NCI-H1105 treated with DMSO at 0.1 percent for 48 hours (cell line): ENCODE data around the gene PLD5.
"Not testable (repeated sequence)": the region's sequence is repeated elsewhere in the genome, so short reads cannot be mapped to it uniquely, and the experiment has no call there.

Experiments
- DNase-seq: peaks from one replicate; lab custom pipeline; 2025; lab: John Stamatoyannopoulos, UW

PLD5 gene

DNA sequence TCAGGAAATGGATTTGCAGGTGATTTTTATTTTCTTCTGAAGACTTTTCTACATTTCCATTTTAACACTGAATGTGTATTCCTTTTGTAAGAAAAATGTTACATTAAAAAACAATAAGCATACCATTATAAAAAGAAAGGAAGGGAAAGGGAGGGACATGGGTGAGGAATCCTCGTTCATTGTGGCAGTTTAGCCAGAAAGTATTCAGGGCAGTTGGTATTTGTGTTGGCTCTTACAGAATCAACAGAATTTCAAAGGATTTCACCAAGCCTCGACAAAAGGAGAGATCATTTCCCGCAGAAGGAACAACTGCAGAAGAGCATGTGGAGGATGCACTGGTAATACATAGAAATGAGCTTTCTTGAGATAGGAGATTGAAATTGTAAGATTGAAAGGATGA lies 35.0 kb downstream of the PLD5 start:
- DNase-seq, result no peak

- peak; percentile 65 for DNase-seq
Observed at GRCh38 chr1:242477944-242478343, 46.6 kb downstream of the PLD5 start.

- no peak for DNase-seq
Observed at GRCh38 chr1:242470774-242471173, 53.7 kb downstream of the PLD5 start.

- DNase-seq, result no peak
Observed at GRCh38 chr1:242468784-242469183, 55.7 kb downstream of the PLD5 start.

DNA sequence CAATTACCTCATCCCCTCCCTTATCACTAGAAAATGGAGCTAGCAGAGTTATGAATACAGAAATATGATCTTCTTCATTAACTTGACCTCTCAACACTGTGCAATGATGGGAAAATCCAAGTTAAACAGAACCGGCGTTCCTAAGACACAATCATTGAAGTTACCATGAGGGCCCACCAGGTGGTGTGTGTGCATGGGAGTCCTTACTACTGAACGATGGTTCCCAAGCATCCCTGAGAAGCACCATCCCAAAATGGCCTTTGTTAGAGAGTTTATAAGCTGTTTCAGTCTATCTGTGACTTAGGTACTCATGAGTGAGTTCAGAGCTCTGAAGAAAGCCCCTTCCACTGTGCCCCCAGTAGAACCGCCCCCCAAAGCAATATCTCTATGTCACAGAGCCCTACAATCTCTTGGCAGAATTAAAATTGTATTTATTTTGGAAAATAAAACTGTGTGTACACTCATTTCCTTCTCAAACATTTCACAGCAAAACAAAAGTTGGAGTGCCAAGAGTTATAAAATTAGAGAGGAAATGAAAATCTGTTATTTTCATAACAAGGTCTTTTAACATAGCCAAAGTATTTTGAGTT lies 56.8 kb downstream of the PLD5 start:
- DNase-seq, result peak; percentile 56

- DNase-seq, result no peak
Observed at GRCh38 chr1:242462867-242463266, 61.6 kb downstream of the PLD5 start.

GRCh38 chr1:242459740-242460139 lies 64.8 kb downstream of the PLD5 start:
- DNase-seq, result not testable (repeated sequence)

DNA sequence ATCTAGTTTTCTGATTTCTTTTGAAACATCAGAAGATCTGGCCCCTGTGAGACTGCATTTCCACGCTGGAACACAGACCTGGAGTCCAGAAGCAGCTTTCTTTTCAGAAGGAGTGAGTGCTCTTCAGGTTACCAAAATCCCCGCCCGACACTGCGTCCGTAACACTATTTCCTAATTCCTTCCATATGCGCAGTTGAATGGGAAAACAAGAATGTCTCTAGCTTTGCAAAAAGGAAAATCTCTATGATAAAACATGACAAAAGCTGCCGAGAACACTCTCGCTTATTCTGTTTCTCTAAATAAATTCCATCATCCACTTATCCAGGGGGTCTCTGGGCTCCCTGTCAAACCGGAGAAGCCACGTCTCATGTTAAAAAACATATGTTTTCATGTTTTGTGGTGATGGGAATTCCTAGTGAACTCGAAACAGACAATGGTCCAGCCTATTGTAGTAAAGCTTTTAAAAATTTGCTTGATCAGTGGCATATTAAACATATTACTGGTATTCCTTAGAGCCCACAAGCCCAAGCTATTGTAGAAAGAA lies 67.7 kb downstream of the PLD5 start:
- DNase-seq, result no peak

GRCh38 chr1:242455052-242455361 lies 69.5 kb downstream of the PLD5 start:
- DNase-seq, result no peak

- DNase-seq, result peak; percentile 54
Observed at GRCh38 chr1:242454262-242455051, 70.0 kb downstream of the PLD5 start.

DNA sequence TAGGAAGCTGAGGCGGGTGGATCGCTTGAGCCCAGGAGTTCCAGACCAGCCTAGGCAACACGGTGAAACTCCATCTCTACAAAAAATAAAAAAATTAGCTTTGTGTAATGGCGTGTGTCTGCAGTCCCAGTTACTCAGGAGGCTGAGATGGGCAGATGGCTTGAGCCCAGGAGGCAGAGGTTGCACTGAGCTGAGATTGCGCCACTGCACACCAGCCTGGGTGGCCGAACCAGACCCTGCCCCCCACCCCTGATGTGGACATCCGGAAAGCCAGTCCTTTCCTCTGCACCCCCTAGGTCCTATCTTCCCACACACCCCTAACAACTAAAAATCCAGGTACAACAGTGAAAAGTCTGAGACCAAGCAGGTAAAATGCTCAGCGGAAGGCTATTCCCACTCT lies 71.9 kb downstream of the PLD5 start:
- no peak for DNase-seq

- DNase-seq, result peak; percentile 73
Observed at GRCh38 chr1:242449661-242450060, 74.8 kb downstream of the PLD5 start.

DNA sequence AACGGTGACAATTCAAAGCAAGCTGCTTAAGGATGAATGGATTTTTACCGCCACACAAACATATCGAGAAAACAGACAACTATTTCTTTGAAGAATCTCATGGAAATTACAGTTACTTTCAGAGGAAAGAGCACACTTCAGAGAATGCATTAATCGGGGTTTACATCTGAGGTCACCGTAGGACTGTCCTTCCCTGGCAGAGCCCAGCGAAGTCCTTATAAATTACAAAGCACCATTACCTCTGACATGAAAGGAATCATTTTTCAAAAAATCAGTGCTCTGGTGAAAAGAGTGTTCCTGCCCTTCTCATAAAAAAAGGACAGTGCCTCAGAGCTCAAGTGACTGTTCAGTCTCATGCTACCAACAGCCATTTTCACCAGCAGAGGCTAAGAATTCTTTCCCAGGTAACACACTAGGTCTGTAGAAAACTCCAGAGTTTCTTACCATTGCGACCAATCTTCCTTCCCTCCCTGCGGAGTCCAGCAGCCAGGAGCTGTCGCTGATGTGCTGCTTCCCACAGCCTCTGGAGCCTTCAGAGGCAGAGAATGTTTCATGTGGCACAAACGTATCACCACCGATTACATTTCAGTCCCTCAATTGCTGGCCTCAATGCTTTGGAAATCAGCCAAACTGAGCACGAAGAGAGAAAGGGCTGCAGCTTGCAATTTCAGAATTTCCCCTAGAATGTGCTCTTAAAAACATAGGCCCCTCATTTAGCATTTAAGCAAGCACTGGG lies 75.4 kb downstream of the PLD5 start:
- peak; percentile 64 for DNase-seq

DNA sequence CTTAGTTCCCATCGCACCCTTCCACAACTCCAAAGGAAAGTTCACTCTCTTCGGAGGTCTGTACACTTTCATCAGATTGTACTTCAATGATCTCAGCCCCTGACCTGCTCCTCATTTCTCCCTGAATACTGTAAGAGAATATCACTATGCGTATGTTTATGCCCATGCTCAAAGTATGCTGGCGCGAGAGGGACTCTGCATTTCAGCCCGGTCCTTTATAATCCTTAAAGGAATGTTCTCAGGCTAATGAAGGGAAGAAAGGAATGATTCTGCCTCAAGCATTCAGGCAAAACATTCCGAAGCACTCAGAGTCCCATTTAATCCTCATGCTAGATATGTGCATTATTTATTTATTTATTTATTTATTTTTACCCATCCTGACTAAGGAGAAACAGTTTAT lies 76.8 kb downstream of the PLD5 start:
- DNase-seq, result no peak

- DNase-seq, result no peak
Observed at GRCh38 chr1:242440757-242441156, 83.7 kb downstream of the PLD5 start.

GRCh38 chr1:242435200-242435599 lies 89.3 kb downstream of the PLD5 start:
- no peak for DNase-seq

- no peak for DNase-seq
Observed at GRCh38 chr1:242432491-242433095, 91.9 kb downstream of the PLD5 start.

DNA sequence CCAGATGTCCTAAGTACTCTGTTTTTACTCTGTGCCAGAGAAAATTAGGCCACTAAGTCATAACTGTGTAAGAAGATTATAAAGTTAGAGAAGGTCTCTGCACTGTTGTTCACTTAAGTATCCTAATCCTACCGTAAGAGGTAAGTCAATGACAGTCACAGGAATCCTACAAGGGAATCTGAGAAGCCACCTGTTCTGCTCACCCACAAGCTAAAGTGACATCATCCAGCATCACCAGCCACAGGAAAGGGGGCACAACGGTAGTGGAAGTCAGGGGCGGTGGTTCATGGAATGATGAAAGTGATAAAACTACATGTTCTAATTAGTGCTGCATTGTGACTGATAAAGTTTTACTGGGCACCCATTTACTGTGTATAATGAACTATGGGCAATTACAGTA lies 92.7 kb downstream of the PLD5 start:
- no peak for DNase-seq

- DNase-seq, result no peak
Observed at GRCh38 chr1:242430956-242431355, 93.5 kb downstream of the PLD5 start.

DNA sequence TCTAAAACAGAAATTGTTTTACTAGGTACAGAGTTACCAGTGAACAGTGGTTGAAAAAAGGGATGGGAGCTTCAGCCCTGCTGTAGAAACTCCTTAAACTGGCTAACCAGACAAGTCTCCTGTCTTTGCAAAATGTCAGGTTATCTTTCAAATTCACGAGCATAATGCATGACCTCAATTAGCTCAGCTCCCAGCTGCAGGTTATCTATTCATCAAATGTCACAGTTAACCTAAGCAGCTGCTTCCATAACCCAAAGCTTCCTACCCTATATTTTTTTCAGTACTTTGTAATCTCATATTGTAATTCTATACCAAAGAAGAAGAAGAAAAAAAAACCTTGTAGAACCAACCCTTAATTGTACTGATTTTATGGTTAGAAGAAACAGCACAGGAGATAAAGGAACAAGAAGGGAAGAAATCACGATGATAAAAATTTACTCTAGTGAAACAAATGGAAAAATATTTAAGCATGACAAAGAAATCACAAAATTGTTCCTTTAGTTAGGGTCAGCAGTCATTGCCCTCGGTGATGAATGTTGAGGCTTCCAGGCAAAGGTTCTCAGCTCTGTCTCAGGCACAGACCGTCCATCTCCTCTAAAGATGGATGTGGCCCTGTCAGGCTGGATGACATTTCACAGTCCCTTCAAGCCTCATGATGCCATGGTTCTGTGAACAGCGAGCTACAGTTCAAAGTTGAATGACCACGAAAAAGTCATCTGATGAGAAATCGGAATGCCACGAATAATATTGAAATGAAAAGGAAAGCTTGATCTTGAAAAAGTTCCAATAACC lies 95.9 kb downstream of the PLD5 start:
- peak; percentile 69 for DNase-seq

DNA sequence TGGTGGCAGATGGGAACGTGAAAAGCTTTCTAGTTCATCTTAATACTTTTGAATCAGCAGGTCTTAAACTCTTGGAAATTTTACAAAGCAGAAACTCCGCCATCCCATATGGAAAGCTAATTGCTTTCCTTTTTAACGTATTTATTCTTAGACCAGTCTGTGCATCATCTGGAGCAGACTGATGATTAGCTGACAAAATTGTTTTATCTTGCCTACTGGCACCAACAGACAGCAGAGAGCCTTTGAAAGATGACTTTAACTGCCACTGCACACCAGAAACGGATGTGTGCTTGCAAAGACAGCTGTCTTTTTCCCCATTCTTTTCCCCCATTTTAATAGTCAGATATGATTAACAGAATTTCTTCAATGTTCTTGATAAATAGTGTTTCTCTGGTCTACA lies 97.0 kb downstream of the PLD5 start:
- peak; percentile 52 for DNase-seq
